ENCODE results near the gene LARGE2. TPM values are rescaled to one million over a fixed set of nuclear protein-coding genes. Genes with fewer than 3 reads are reported as not detected.
"Not testable (repeated sequence)": the region's sequence is repeated elsewhere in the genome, so short reads cannot be mapped to it uniquely, and the experiment has no call there.

LARGE2 gene
- total RNA-seq, 6 experiments from 2014 or later = not detected

DNA sequence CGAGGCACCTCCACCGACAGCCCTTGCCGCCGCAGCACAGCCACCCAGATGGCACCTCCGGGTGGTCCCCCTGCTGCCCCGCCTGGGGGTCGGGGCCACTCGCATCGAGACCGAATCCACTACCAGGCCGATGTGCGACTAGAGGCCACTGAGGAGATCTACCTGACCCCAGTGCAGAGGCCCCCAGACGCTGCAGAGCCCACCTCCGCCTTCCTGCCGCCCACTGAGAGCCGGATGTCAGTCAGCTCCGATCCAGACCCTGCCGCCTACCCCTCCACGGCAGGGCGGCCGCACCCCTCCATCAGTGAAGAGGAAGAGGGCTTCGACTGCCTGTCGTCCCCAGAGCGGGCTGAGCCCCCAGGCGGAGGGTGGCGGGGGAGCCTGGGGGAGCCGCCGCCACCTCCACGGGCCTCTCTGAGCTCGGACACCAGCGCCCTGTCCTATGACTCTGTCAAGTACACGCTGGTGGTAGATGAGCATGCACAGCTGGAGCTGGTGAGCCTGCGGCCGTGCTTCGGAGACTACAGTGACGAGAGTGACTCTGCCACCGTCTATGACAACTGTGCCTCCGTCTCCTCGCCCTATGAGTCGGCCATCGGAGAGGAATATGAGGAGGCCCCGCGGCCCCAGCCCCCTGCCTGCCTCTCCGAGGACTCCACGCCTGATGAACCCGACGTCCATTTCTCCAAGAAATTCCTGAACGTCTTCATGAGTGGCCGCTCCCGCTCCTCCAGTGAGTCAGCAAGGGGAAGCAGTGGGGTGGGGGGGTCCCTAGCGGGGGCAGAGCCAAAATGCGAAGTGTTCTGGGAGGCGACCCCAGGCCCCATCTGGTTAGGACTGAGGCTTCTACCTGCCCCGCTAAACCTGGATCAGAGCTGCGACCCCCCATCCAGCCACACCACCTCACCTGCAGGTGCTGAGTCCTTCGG is 19.7 kb upstream of the LARGE2 start:
- H3K4me3 Mint-ChIP-seq = no peak overlapping the region
- H3K9me3 Mint-ChIP-seq = no peaks in the 10 kb centered on the region
- H3K27ac Mint-ChIP-seq = no peak overlapping the region
- peaks cover 12% of the 10 kb centered on the region for H3K4me1 Mint-ChIP-seq (ENCODE audit: low read depth)
- H3K36me3 Mint-ChIP-seq (ENCODE audit: low read depth) = no peaks in the 10 kb centered on the region
- no peak for DNase-seq
- TF ChIP-seq, protein P1, sequence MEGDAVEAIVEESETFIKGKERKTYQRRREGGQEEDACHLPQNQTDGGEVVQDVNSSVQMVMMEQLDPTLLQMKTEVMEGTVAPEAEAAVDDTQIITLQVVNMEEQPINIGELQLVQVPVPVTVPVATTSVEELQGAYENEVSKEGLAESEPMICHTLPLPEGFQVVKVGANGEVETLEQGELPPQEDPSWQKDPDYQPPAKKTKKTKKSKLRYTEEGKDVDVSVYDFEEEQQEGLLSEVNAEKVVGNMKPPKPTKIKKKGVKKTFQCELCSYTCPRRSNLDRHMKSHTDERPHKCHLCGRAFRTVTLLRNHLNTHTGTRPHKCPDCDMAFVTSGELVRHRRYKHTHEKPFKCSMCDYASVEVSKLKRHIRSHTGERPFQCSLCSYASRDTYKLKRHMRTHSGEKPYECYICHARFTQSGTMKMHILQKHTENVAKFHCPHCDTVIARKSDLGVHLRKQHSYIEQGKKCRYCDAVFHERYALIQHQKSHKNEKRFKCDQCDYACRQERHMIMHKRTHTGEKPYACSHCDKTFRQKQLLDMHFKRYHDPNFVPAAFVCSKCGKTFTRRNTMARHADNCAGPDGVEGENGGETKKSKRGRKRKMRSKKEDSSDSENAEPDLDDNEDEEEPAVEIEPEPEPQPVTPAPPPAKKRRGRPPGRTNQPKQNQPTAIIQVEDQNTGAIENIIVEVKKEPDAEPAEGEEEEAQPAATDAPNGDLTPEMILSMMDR (IDR thresholded peaks at IDR 0.05) = no peak
- peaks cover 2% of the 10 kb centered on the region for H3K27me3 Mint-ChIP-seq (ENCODE audit: insufficient read depth)

DNA sequence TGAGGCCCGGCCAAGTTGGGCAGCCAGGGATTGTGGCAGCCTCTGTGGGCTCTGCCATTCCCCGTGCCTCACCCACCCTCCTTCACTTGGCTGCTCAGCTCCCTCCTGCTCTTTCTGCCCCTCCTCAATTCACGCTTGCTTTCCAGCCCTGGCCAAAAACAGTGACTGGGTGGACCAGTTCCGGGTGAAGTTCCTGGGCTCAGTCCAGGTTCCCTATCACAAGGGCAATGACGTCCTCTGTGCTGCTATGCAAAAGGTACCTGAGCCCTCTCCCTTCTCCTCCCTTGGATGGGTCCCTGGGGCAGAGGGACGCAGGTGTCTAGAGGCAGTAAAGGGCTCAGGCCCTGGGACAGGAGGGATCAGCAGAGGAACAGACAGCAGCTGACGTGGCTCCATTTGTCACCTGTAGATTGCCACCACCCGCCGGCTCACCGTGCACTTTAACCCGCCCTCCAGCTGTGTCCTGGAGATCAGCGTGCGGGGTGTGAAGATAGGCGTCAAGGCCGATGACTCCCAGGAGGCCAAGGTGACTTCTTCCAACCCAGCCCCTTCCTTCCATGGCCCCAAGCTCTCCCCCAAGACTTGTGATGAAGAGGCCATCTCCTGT is 18.0 kb upstream of the LARGE2 start:
- H3K4me1 Mint-ChIP-seq (ENCODE audit: low read depth) = peaks cover 12% of the 10 kb centered on the region
- H3K4me3 Mint-ChIP-seq = no peak overlapping the region
- H3K36me3 Mint-ChIP-seq (ENCODE audit: low read depth) = no peaks in the 10 kb centered on the region
- no peak overlapping the region for H3K27ac Mint-ChIP-seq
- H3K27me3 Mint-ChIP-seq (ENCODE audit: insufficient read depth) = peaks cover 2% of the 10 kb centered on the region; the same call in 1 of the 2 replicates
- DNase-seq = no peak
- H3K9me3 Mint-ChIP-seq = no peaks in the 10 kb centered on the region
- TF ChIP-seq, protein P1 (IDR thresholded peaks at IDR 0.05) = no peak

DNA sequence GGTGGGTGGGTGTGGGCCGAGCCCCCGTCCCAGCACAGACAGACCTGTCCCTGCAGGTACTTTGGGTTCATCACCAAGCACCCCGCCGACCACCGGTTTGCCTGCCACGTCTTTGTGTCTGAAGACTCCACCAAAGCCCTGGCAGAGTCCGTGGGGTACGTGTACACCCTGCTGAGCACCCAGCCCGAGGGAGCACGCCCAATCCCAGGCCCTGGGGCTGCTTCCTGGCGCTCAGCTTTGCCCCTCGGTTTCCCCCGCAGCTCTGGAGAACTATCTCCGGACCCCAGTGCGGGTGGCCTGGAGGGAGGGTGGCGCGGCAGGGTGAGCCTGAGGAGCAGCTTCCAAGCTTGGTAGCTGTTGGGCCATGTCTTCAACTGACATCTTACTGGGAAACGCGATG is 17.4 kb upstream of the LARGE2 start:
- H3K36me3 Mint-ChIP-seq (ENCODE audit: low read depth) = no peaks in the 10 kb centered on the region
- no peaks in the 10 kb centered on the region for H3K9me3 Mint-ChIP-seq
- TF ChIP-seq, protein P1 (IDR thresholded peaks at IDR 0.05) = no peak
- H3K4me1 Mint-ChIP-seq (ENCODE audit: low read depth) = peaks cover 12% of the 10 kb centered on the region
- H3K27me3 Mint-ChIP-seq (ENCODE audit: insufficient read depth) = peaks cover 2% of the 10 kb centered on the region; the same call in 1 of the 2 replicates
- DNase-seq = no peak
- H3K4me3 Mint-ChIP-seq = no peak overlapping the region
- H3K27ac Mint-ChIP-seq = no peak overlapping the region

DNA sequence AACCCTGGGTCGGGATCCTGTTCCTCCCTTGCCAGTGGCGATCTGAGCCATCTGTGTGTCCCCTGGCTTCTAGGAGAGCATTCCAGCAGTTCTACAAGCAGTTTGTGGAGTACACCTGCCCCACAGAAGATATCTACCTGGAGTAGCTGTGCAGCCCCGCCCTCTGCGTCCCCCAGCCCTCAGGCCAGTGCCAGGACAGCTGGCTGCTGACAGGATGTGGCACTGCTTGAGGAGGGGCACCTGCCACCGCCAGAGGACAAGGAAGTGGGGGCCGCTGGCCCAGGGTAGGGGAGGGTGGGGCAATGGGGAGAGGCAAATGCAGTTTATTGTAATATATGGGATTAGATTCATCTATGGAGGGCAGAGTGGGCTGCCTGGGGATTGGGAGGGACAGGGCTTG is 16.9 kb upstream of the LARGE2 start:
- H3K4me3 Mint-ChIP-seq; H3K4me1 Mint-ChIP-seq (ENCODE audit: low read depth); DNase-seq; H3K9me3 Mint-ChIP-seq; H3K27me3 Mint-ChIP-seq (ENCODE audit: insufficient read depth); H3K27ac Mint-ChIP-seq; H3K36me3 Mint-ChIP-seq (ENCODE audit: low read depth): not testable (repeated sequence)

DNA sequence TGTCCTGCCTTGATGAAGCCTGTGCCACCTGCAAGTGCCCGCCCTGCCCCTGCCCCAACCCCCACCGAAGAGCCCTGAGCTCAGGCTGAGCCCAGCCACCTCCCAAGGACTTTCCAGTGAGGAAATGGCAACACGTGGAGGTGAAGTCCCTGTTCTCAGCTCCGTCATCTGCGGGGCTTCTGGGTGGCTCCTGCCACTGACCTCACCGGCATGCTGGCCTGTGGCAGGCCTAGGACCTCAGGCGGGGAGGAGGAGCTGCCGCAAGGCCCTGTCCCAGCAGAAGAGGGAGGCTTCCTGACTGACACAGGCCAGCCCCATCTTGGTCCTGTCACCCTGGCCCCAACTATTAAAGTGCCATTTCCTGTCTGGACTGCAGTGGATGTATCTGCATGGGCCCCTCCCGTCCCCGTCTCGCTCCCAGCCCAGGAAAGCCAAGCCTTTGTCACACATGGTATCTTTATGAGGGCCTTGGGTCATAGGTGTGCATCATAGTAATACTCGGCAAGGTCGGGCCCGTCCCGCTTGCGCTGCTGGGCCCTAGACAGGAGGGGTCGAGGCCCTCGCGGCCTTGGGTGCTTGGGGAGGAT is 16.3 kb upstream of the LARGE2 start:
- no peak overlapping the region for H3K4me3 Mint-ChIP-seq
- TF ChIP-seq, protein P1 (IDR thresholded peaks at IDR 0.05) = no peak
- H3K27me3 Mint-ChIP-seq (ENCODE audit: insufficient read depth) = peaks cover under 1% of the 10 kb centered on the region; the same call in 1 of the 2 replicates

More for the DNA sequence above, 16.3 kb upstream of the LARGE2 start:
- no peak overlapping the region for H3K27ac Mint-ChIP-seq
- H3K4me1 Mint-ChIP-seq (ENCODE audit: low read depth) = peaks cover 6% of the 10 kb centered on the region; the same call in 1 of the 2 replicates
- DNase-seq = no peak
- H3K9me3 Mint-ChIP-seq = no peaks in the 10 kb centered on the region
- H3K36me3 Mint-ChIP-seq (ENCODE audit: low read depth) = no peaks in the 10 kb centered on the region
